IMR-90 (cell line): ENCODE results near the gene LRRIQ4. TPM values are rescaled to one million over a fixed set of nuclear protein-coding genes. Genes with fewer than 3 reads are reported as not detected.

Experiments used
- ATAC-seq: fragments of 200-7000 bp; cut with Tn5 transposase; 2 replicates; pipeline ENCODE4 v1.9.1; 2020; ENCODE audit warnings: low read depth, mild to moderate bottlenecking, moderate library complexity
- BruUV-seq: library from RNA; stranded (reverse); fragments of 400-500 nt; replicated peaks from 2 replicates; lab custom pipeline; 2021; lab: Mats Ljungman, UMichigan
- CTCF ChIA-PET: fragments of 300-600 bp; formaldehyde crosslinking; extraction: SDS; loops from one replicate; lab custom pipeline; 2021; ENCODE audit warnings: antibody characterized with exemption; lab: Yijun Ruan, JAX
- POLR2A ChIA-PET: fragments of 300-600 bp; sonication (Branson Sonifier 250); formaldehyde crosslinking; loops from one replicate; lab custom pipeline; 2022; ENCODE audit warnings: antibody characterized with exemption; ENCODE audit not compliant: unreplicated experiment; lab: Charles Lee
- DNase-seq: peaks from one replicate; pipeline ENCODE4 v3.0.0; 2013
- H2AFZ ChIP-seq: replicated peaks from 2 replicates; pipeline ENCODE3; 2013; ENCODE audit warnings: low read length, mild to moderate bottlenecking; ENCODE audit not compliant: poor library complexity
- H2AK5ac ChIP-seq: 2 replicates; pipeline ENCODE4 v1.6.1; 2013; ENCODE audit warnings: low read depth, low read length, inconsistent platforms
- H2AK9ac ChIP-seq: replicated peaks from 2 replicates; pipeline ENCODE3; 2013; ENCODE audit warnings: mild to moderate bottlenecking, low read depth, low read length, moderate library complexity; ENCODE audit not compliant: poor library complexity
- H2BK120ac ChIP-seq: 2 replicates; pipeline ENCODE4 v1.6.1; 2013; ENCODE audit warnings: low read depth, low read length, inconsistent platforms
- H2BK15ac ChIP-seq: 3 replicates; pipeline ENCODE4 v1.6.1; 2013; ENCODE audit warnings: low read depth, low read length, inconsistent platforms
- H2BK20ac ChIP-seq: 2 replicates; pipeline ENCODE4 v1.6.1; 2013; ENCODE audit warnings: low read depth, mild to moderate bottlenecking, inconsistent platforms, low read length, moderate library complexity
- H2BK5ac ChIP-seq: 2 replicates; pipeline ENCODE4 v1.6.1; 2013; ENCODE audit warnings: mild to moderate bottlenecking, low read depth, low read length, inconsistent platforms; ENCODE audit not compliant: poor library complexity, severe bottlenecking
- H3K14ac ChIP-seq: replicated peaks from 2 replicates; pipeline ENCODE4 v1.6.1; 2013; ENCODE audit warnings: low read depth, low read length, inconsistent platforms
- H3K18ac ChIP-seq: 2 replicates; pipeline ENCODE4 v1.6.1; 2013; ENCODE audit warnings: low read depth, low read length, control low read depth
- H3K23ac ChIP-seq: 2 replicates; pipeline ENCODE4 v1.6.1; 2013; ENCODE audit warnings: low read depth, low read length, inconsistent platforms
- H3K27ac ChIP-seq: 2 replicates; pipeline ENCODE4 v1.5.1; 2013; ENCODE audit warnings: mild to moderate bottlenecking, control low read depth, low read length; ENCODE audit not compliant: insufficient read depth
- H3K27me3 ChIP-seq: 2 replicates; pipeline ENCODE4 v1.6.1; 2013; ENCODE audit warnings: low read length; ENCODE audit not compliant: control insufficient read depth, insufficient read depth
- H3K36me3 ChIP-seq: 2 replicates; pipeline ENCODE4 v1.6.1; 2013; ENCODE audit warnings: low read length, mixed read lengths; ENCODE audit not compliant: control insufficient read depth, insufficient read depth
- H3K4ac ChIP-seq: 2 replicates; pipeline ENCODE4 v1.6.1; 2013; ENCODE audit warnings: low read depth, low read length, inconsistent platforms
- H3K4me1 ChIP-seq: 2 replicates; pipeline ENCODE4 v1.6.1; 2013; ENCODE audit warnings: low read length, mixed read lengths; ENCODE audit not compliant: control insufficient read depth, insufficient read depth
- H3K4me2 ChIP-seq: 2 replicates; pipeline ENCODE4 v1.6.1; 2013; ENCODE audit warnings: low read depth, mild to moderate bottlenecking, control low read depth, low read length, moderate library complexity
- H3K4me3 ChIP-seq: 2 replicates; pipeline ENCODE4 v1.5.1; 2013; ENCODE audit warnings: low read depth, mild to moderate bottlenecking, control low read depth, low read length, moderate library complexity; ENCODE audit not compliant: insufficient read depth
- H3K56ac ChIP-seq: 2 replicates; pipeline ENCODE4 v1.6.1; 2013; ENCODE audit warnings: low read length, inconsistent platforms; ENCODE audit not compliant: insufficient read depth; ENCODE audit errors: extremely low read depth
- H3K79me1 ChIP-seq, 2 experiments: 2 replicates each; pipeline ENCODE4 v1.6.1; 2013; ENCODE audit warnings: low read length in 2 of 2, inconsistent platforms in 1 of 2, low read depth in 1 of 2
- H3K9ac ChIP-seq: 2 replicates; pipeline ENCODE4 v1.6.1; 2013; ENCODE audit warnings: low read depth, low read length, control low read depth
- H3K9me1 ChIP-seq: 2 replicates; pipeline ENCODE4 v1.6.1; 2013; ENCODE audit warnings: low read length, inconsistent platforms; ENCODE audit not compliant: insufficient read depth
- H3K9me3 ChIP-seq: 2 replicates; pipeline ENCODE4 v1.6.1; 2013; ENCODE audit warnings: low read length; ENCODE audit not compliant: control insufficient read depth, insufficient read depth
- H4K20me1 ChIP-seq: 2 replicates; pipeline ENCODE4 v1.6.1; 2013; ENCODE audit warnings: low read length, inconsistent platforms; ENCODE audit not compliant: insufficient read depth
- H4K5ac ChIP-seq: 2 replicates; pipeline ENCODE4 v1.6.1; 2013; ENCODE audit warnings: mild to moderate bottlenecking, low read depth, low read length, control low read depth
- H4K8ac ChIP-seq, 2 experiments: 2 replicates each; pipeline ENCODE4 v1.6.1; 2013; ENCODE audit warnings: low read depth in 2 of 2, low read length in 2 of 2, control low read depth in 1 of 2, inconsistent platforms in 1 of 2
- H4K91ac ChIP-seq: 2 replicates; pipeline ENCODE4 v1.6.1; 2013; ENCODE audit warnings: low read depth, low read length, inconsistent platforms; ENCODE audit not compliant: insufficient read depth
- BHLHE40 ChIP-seq: fragments of 150-350 bp; IDR thresholded peaks from 2 replicates; pipeline ENCODE4 v1.6.1; 2016; ENCODE audit warnings: mild to moderate bottlenecking, low read depth, low read length
- CEBPB ChIP-seq: IDR thresholded peaks from 2 replicates; pipeline ENCODE4 v1.6.1; 2012; ENCODE audit warnings: low read depth, low read length, improper control_type of control experiment
- CHD1 ChIP-seq: IDR thresholded peaks from 2 replicates; pipeline ENCODE4 v1.6.1; 2012; ENCODE audit warnings: low read depth, low read length, improper control_type of control experiment
- FOS ChIP-seq: fragments of 150-350 bp; IDR thresholded peaks from 2 replicates; pipeline ENCODE4 v1.6.1; 2016; ENCODE audit warnings: low read depth, low read length
- MAFK ChIP-seq: IDR thresholded peaks from 2 replicates; pipeline ENCODE4 v1.6.1; 2012; ENCODE audit warnings: low read depth, low read length, improper control_type of control experiment
- MAZ ChIP-seq: IDR thresholded peaks from 2 replicates; pipeline ENCODE4 v1.6.1; 2012; ENCODE audit warnings: low read depth, mild to moderate bottlenecking, low read length, improper control_type of control experiment, moderate library complexity, borderline replicate concordance
- MXI1 ChIP-seq: IDR thresholded peaks from 2 replicates; pipeline ENCODE4 v1.6.1; 2012; ENCODE audit warnings: low read depth, mild to moderate bottlenecking, low read length, moderate library complexity, borderline replicate concordance
- NFE2L2 ChIP-seq: fragments of 150-350 bp; IDR thresholded peaks from 2 replicates; pipeline ENCODE4 v1.6.1; 2016; ENCODE audit warnings: low read depth, mild to moderate bottlenecking, low read length
- POLR2A ChIP-seq: IDR thresholded peaks from 2 replicates; pipeline ENCODE4 v1.6.1; 2012; ENCODE audit warnings: mild to moderate bottlenecking, low read depth, low read length
- RAD21 ChIP-seq: IDR thresholded peaks from 2 replicates; pipeline ENCODE4 v1.6.1; 2012; ENCODE audit warnings: low read length, improper control_type of control experiment
- RCOR1 ChIP-seq: IDR thresholded peaks from 2 replicates; pipeline ENCODE4 v1.6.1; 2012; ENCODE audit warnings: mild to moderate bottlenecking, low read length, improper control_type of control experiment; ENCODE audit not compliant: insufficient replicate concordance
- RFX5 ChIP-seq: IDR thresholded peaks from 2 replicates; pipeline ENCODE4 v1.8.0; 2012; ENCODE audit warnings: low read depth, mild to moderate bottlenecking, low read length, moderate library complexity
- SMC3 ChIP-seq: fragments of 150-350 bp; IDR thresholded peaks from 2 replicates; pipeline ENCODE4 v1.6.1; 2016; ENCODE audit warnings: low read depth, mild to moderate bottlenecking, antibody characterized with exemption, low read length, moderate library complexity
- WGBS, 2 experiments: methylation state at CpG; one replicate each; pipeline versions ENCODE4 v1.1.5 to v1.1.7; 2013; ENCODE audit warnings: missing lambda C conversion rate in 2 of 2; ENCODE audit not compliant: insufficient read length in 1 of 2; ENCODE audit errors: extremely low coverage in 2 of 2; 5-methylcytosine and 5-hydroxymethylcytosine counted together
- dilution Hi-C: fragments of 300-500 bp; cut with HindIII; formaldehyde crosslinking; loops from one replicate; pipeline ENCODE4 v1.14.3; 2018; ENCODE audit warnings: low sequenced_read_pairs; ENCODE audit not compliant: unreplicated experiment
- in situ Hi-C: fragments of 300-500 bp; cut with MboI; formaldehyde crosslinking; loops from 3 replicates; pipeline ENCODE4 v1.14.3; 2019; ENCODE audit warnings: low sequenced_read_pairs, inconsistent platforms, mixed read lengths
- intact Hi-C: fragments of 100-400 bp; cut with micrococcal nuclease; formaldehyde crosslinking; loops from 2 replicates; pipeline ENCODE4 v1.10.0; 2022
- polyA plus RNA-seq, 3 experiments: library from polyadenylated mRNA; depleted of rRNA; stranded (reverse); fragments of >200 nt; gene quantifications; 2 replicates each; pipeline ENCODE4 v1.2.3, GENCODE V29; 2012; ENCODE audit warnings: low replicate concordance in 1 of 3
- total RNA-seq: library from RNA; depleted of rRNA; stranded (reverse); fragments of >200 nt; gene quantifications from 2 replicates; pipeline ENCODE4 v1.2.3, GENCODE V29; 2012
- TF ChIP-seq, protein P1 (sequence below): conservative IDR thresholded peaks from 2 replicates; pipeline ENCODE4 v1.5.1; 2012; ENCODE audit warnings: mild to moderate bottlenecking, low read depth, low read length, improper control_type of control experiment
- TF ChIP-seq, protein P2 (sequence below): fragments of 150-350 bp; IDR thresholded peaks from 2 replicates; pipeline ENCODE4 v1.6.1; 2017; ENCODE audit warnings: mild to moderate bottlenecking, antibody characterized with exemption, low read length, low read depth
- TF ChIP-seq, protein P3 (sequence below): fragments of 150-350 bp; IDR thresholded peaks from 2 replicates; pipeline ENCODE4 v1.6.1; 2016; ENCODE audit warnings: low read depth, mild to moderate bottlenecking, low read length, moderate library complexity, borderline replicate concordance

LRRIQ4 gene
- total and polyA plus RNA-seq, 2 of the 4 experiments (the other 2 are of a cell fraction): not detected

DNA sequence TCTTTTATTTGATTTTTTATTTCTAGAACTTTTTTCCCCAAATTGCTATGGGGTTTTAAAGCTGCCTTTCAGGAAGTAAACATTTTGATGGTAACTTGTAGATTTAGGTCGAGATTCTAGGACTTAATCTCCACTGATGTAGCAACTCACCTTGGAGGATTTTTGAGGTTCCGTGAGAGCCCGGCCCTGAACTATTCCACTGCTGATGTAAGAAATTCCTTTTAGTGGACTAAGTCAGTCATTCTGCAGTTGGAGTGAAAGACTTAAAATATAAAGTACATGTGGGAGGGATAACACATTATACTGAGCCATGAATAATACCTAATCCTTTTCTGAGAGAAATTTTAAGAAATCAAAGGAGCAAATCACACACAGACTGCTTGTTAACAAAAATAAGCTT lies 12.6 kb downstream of the LRRIQ4 start:
- Histone ChIP-seq H3K9me3 (no peaks in the 10 kb centered on the region), H3K23ac (no peak overlapping the region), H3K27ac (no peak overlapping the region), H3K18ac (no peak overlapping the region), H3K56ac (no peak overlapping the region), H3K9me1 (no peaks in the 10 kb centered on the region), H3K27me3 (no peaks in the 10 kb centered on the region), H3K9ac (no peak overlapping the region), H2BK15ac (no peak overlapping the region), H3K4me1 (no peaks in the 10 kb centered on the region), H2BK20ac (no peak overlapping the region), H2AFZ (no peak overlapping the region), H3K36me3 (no peaks in the 10 kb centered on the region), H3K4me2 (no peak overlapping the region), H3K14ac (no peak overlapping the region), H2AK9ac (no peak overlapping the region), H2BK120ac (no peak overlapping the region), H4K8ac (no peak overlapping the region), H3K4me3 (no peak overlapping the region), H3K4ac (no peak overlapping the region), H3K79me1 (no peaks in the 10 kb centered on the region), H2BK5ac (no peak overlapping the region), H4K20me1 (no peaks in the 10 kb centered on the region), H2AK5ac (no peak overlapping the region), H4K5ac (no peak overlapping the region), H4K91ac (no peak overlapping the region)
- BruUV-seq: no TSS peak
- DNase-seq (no peak), ATAC-seq (no peak; the same call in 1 of the 2 replicates)
- intact Hi-C loops (no loop called here), dilution Hi-C loops (no loop called here), in situ Hi-C loops (no loop called here)
- POLR2A ChIA-PET: no interaction called here
- CTCF ChIA-PET: no interaction called here
- TF ChIP-seq BHLHE40 (no peak), SMC3 (no peak), CHD1 (no peak), MXI1 (no peak), RCOR1 (no peak), MAFK (no peak), RFX5 (no peak), NFE2L2 (no peak), FOS (no peak), MAZ (no peak), POLR2A (no peak), RAD21 (no peak), CEBPB (no peak)
- TF ChIP-seq, protein P1, sequence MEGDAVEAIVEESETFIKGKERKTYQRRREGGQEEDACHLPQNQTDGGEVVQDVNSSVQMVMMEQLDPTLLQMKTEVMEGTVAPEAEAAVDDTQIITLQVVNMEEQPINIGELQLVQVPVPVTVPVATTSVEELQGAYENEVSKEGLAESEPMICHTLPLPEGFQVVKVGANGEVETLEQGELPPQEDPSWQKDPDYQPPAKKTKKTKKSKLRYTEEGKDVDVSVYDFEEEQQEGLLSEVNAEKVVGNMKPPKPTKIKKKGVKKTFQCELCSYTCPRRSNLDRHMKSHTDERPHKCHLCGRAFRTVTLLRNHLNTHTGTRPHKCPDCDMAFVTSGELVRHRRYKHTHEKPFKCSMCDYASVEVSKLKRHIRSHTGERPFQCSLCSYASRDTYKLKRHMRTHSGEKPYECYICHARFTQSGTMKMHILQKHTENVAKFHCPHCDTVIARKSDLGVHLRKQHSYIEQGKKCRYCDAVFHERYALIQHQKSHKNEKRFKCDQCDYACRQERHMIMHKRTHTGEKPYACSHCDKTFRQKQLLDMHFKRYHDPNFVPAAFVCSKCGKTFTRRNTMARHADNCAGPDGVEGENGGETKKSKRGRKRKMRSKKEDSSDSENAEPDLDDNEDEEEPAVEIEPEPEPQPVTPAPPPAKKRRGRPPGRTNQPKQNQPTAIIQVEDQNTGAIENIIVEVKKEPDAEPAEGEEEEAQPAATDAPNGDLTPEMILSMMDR: no peak
- TF ChIP-seq, protein P2, sequence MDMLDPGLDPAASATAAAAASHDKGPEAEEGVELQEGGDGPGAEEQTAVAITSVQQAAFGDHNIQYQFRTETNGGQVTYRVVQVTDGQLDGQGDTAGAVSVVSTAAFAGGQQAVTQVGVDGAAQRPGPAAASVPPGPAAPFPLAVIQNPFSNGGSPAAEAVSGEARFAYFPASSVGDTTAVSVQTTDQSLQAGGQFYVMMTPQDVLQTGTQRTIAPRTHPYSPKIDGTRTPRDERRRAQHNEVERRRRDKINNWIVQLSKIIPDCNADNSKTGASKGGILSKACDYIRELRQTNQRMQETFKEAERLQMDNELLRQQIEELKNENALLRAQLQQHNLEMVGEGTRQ: no peak
- TF ChIP-seq, protein P3, sequence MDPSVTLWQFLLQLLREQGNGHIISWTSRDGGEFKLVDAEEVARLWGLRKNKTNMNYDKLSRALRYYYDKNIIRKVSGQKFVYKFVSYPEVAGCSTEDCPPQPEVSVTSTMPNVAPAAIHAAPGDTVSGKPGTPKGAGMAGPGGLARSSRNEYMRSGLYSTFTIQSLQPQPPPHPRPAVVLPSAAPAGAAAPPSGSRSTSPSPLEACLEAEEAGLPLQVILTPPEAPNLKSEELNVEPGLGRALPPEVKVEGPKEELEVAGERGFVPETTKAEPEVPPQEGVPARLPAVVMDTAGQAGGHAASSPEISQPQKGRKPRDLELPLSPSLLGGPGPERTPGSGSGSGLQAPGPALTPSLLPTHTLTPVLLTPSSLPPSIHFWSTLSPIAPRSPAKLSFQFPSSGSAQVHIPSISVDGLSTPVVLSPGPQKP: no peak
- WGBS, 2 experiments: no CpG with 5 or more reads among the region's 3 CpGs
